IMR-90 (cell line): ENCODE data around the gene KLHDC7B.

Experiments used
- CTCF ChIP-seq: conservative IDR thresholded peaks from 2 replicates; pipeline ENCODE4 v1.5.1; 2012; ENCODE audit warnings: mild to moderate bottlenecking, low read depth, low read length, improper control_type of control experiment
- MXI1 ChIP-seq: IDR thresholded peaks from 2 replicates; pipeline ENCODE4 v1.6.1; 2012; ENCODE audit warnings: low read depth, mild to moderate bottlenecking, low read length, moderate library complexity, borderline replicate concordance
- NFE2L2 ChIP-seq: fragments of 150-350 bp; IDR thresholded peaks from 2 replicates; pipeline ENCODE4 v1.6.1; 2016; ENCODE audit warnings: low read depth, mild to moderate bottlenecking, low read length
- POLR2A ChIP-seq: IDR thresholded peaks from 2 replicates; pipeline ENCODE4 v1.6.1; 2012; ENCODE audit warnings: mild to moderate bottlenecking, low read depth, low read length
- RAD21 ChIP-seq: IDR thresholded peaks from 2 replicates; pipeline ENCODE4 v1.6.1; 2012; ENCODE audit warnings: low read length, improper control_type of control experiment
- SMC3 ChIP-seq: fragments of 150-350 bp; IDR thresholded peaks from 2 replicates; pipeline ENCODE4 v1.6.1; 2016; ENCODE audit warnings: low read depth, mild to moderate bottlenecking, antibody characterized with exemption, low read length, moderate library complexity
- USF2 ChIP-seq: fragments of 150-350 bp; IDR thresholded peaks from 2 replicates; pipeline ENCODE4 v1.6.1; 2017; ENCODE audit warnings: mild to moderate bottlenecking, antibody characterized with exemption, low read length, low read depth

DNA sequence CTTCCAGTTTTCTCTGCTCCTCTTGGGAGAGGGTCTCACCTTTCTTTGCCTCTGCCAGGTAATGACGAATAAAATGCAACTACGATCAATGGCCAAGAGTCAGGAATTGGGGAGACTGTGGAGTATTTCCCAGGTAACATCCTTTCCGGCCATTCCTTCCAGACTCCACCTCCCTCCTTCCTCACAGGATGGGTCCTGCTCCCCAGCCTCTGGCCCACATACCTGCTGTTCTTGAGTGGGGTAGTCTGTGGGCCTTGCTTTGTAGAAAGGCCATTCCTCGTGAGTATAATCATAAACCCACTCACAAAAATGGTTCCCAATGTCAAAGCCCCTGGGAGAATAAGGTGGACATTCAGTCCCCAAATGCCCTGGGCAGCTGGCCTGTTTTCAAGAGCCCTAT is 34.1 kb downstream of the KLHDC7B start:
- no peak for TF ChIP-seq CTCF
- no peak for TF ChIP-seq POLR2A
- TF ChIP-seq USF2 = no peak
- no peak for TF ChIP-seq MXI1
- no peak for TF ChIP-seq RAD21
- no peak for TF ChIP-seq SMC3
- TF ChIP-seq NFE2L2 = no peak
